ENCODE measurements around the gene CLSTN2. TPM values are rescaled to one million over a fixed set of nuclear protein-coding genes. Genes with fewer than 3 reads are reported as not detected.

Gene CLSTN2
- total and polyA plus RNA-seq, 2 of the 8 experiments (the other 6 are each of a cell fraction or from before 2014, with no cell fraction given) = 0.39 to 0.52 TPM

- TF ChIP-seq USF2 (IDR thresholded peaks at IDR 0.05; ENCODE audit: low read length) = no peak
Measured at GRCh38 chr3:140186421-140186920, 251.5 kb downstream of the CLSTN2 start (continued).

All from H1 (cell line).